Measurements from ENCODE around the gene XDH. TPM values are rescaled to one million over a fixed set of nuclear protein-coding genes. Genes with fewer than 3 reads are reported as not detected.

The XDH gene
- total RNA-seq, 1 experiment from 2014 or later, result 0.08 TPM

DNA sequence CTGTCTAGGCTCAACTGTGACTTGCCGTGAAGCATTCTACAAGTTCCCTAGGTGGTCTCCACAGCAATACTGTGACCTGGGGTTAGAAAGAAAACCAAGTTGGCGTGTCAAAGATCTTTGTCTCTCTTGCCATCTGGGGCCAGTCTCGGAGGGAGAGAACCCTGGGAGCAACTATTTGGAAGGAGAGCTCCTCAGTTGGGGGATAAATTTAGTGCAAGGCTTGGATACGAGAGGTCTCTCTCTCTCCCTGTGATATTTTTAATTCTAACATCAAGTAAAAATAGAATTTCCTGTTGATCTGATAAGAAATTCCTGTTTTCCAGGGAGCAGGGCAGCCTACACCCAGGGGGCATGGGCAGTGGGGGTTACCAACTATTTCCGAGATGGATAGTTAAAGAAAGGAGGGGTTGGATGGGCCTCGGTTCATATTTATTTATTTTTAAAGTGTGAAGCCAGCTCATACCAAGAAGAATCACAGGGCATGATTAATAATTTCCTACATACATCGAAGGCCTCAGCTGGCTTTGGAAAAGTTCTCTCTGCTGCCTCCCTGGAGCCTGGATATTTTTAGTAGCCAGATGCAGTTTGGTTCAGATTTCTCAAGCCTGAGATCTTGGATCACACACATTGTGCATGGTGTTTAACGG, 117.8 kb downstream of the XDH start:
- no TSS peak for BruUV-seq (replicated peaks)
- Histone ChIP-seq H3K9me3 (ENCODE audit: control insufficient read depth, insufficient read depth, low read depth, low read length) (no peaks in the 10 kb centered on the region), H3K4me1 (ENCODE audit: control insufficient read depth, insufficient read depth, low read length) (no peaks in the 10 kb centered on the region), H3K27ac (ENCODE audit: low read length) (no peak overlapping the region), H3K27me3 (ENCODE audit: control insufficient read depth, insufficient read depth, low read length) (no peaks in the 10 kb centered on the region), H3K4me3 (ENCODE audit: low read depth in 2 of 2, low read length in 2 of 2) (no peak overlapping the region), H3K36me3 (ENCODE audit: control insufficient read depth, insufficient read depth, low read length) (no peaks in the 10 kb centered on the region)
- intact Hi-C loops (cut with micrococcal nuclease; ENCODE audit: unreplicated experiment) (no loop called here), in situ Hi-C loops (cut with HindIII; ENCODE audit: low pct_unique_long_range_greater_than_20kb, low sequenced_read_pairs) (no loop called here)
- TF ChIP-seq POLR2AphosphoS5 (IDR thresholded peaks at IDR 0.05; ENCODE audit: low read depth, low read length) (no peak), TCF7L2 (IDR thresholded peaks at IDR 0.05; ENCODE audit: low read depth, low read length) (no peak), SIN3A (IDR thresholded peaks at IDR 0.05; ENCODE audit: borderline replicate concordance, insufficient read depth, low read depth, low read length) (no peak)
- TF ChIP-seq, protein P1, sequence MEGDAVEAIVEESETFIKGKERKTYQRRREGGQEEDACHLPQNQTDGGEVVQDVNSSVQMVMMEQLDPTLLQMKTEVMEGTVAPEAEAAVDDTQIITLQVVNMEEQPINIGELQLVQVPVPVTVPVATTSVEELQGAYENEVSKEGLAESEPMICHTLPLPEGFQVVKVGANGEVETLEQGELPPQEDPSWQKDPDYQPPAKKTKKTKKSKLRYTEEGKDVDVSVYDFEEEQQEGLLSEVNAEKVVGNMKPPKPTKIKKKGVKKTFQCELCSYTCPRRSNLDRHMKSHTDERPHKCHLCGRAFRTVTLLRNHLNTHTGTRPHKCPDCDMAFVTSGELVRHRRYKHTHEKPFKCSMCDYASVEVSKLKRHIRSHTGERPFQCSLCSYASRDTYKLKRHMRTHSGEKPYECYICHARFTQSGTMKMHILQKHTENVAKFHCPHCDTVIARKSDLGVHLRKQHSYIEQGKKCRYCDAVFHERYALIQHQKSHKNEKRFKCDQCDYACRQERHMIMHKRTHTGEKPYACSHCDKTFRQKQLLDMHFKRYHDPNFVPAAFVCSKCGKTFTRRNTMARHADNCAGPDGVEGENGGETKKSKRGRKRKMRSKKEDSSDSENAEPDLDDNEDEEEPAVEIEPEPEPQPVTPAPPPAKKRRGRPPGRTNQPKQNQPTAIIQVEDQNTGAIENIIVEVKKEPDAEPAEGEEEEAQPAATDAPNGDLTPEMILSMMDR (IDR thresholded peaks at IDR 0.05), result no peak
- TF ChIP-seq, protein P2, sequence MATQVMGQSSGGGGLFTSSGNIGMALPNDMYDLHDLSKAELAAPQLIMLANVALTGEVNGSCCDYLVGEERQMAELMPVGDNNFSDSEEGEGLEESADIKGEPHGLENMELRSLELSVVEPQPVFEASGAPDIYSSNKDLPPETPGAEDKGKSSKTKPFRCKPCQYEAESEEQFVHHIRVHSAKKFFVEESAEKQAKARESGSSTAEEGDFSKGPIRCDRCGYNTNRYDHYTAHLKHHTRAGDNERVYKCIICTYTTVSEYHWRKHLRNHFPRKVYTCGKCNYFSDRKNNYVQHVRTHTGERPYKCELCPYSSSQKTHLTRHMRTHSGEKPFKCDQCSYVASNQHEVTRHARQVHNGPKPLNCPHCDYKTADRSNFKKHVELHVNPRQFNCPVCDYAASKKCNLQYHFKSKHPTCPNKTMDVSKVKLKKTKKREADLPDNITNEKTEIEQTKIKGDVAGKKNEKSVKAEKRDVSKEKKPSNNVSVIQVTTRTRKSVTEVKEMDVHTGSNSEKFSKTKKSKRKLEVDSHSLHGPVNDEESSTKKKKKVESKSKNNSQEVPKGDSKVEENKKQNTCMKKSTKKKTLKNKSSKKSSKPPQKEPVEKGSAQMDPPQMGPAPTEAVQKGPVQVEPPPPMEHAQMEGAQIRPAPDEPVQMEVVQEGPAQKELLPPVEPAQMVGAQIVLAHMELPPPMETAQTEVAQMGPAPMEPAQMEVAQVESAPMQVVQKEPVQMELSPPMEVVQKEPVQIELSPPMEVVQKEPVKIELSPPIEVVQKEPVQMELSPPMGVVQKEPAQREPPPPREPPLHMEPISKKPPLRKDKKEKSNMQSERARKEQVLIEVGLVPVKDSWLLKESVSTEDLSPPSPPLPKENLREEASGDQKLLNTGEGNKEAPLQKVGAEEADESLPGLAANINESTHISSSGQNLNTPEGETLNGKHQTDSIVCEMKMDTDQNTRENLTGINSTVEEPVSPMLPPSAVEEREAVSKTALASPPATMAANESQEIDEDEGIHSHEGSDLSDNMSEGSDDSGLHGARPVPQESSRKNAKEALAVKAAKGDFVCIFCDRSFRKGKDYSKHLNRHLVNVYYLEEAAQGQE (IDR thresholded peaks at IDR 0.05; ENCODE audit: insufficient read depth in 1 of 2, low read depth in 2 of 2, low read length in 1 of 2), result no peak
- ChIA-PET POLR2A (no interaction called here), CTCF (no interaction called here)
- DNase-seq (ENCODE audit: low read depth, low spot score), result no peak
- no peak for ATAC-seq

DNA sequence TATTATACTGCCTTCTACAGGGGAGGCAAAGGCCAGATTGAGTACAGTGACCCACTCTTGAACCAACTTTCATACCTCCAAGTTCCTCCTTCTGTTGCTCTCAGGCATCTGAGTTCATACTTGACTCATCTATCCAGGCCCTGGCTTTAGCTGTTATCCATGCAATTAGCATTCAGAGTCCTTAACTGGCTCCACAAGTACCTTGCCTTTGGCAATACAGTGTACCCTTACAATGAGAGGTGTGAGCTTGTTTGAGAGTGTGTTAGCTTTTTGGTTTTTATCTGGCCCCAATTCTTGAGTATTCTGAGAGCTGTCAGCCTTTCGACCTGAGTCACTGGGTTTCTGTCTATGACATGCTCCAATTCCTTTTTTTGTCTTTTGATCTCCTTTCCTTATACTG, 120.3 kb downstream of the XDH start:
- POLR2A ChIA-PET, result no interaction called here
- no peak overlapping the region for H3K27ac ChIP-seq (ENCODE audit: low read length)
- in situ Hi-C loops (cut with HindIII; ENCODE audit: low pct_unique_long_range_greater_than_20kb, low sequenced_read_pairs), result no loop called here
- intact Hi-C loops (cut with micrococcal nuclease; ENCODE audit: unreplicated experiment), result no loop called here
- no TSS peak for BruUV-seq (replicated peaks)
- no peaks in the 10 kb centered on the region for H3K9me3 ChIP-seq (ENCODE audit: control insufficient read depth, insufficient read depth, low read depth, low read length)
- no peak for DNase-seq (ENCODE audit: low read depth, low spot score)
- no peaks in the 10 kb centered on the region for H3K4me1 ChIP-seq (ENCODE audit: control insufficient read depth, insufficient read depth, low read length)
- no peaks in the 10 kb centered on the region for H3K36me3 ChIP-seq (ENCODE audit: control insufficient read depth, insufficient read depth, low read length)
- TF ChIP-seq, protein P2 (IDR thresholded peaks at IDR 0.05; ENCODE audit: insufficient read depth in 1 of 2, low read depth in 2 of 2, low read length in 1 of 2), result no peak
- TF ChIP-seq, protein P1 (IDR thresholded peaks at IDR 0.05), result no peak
- no peak for TF ChIP-seq POLR2AphosphoS5 (IDR thresholded peaks at IDR 0.05; ENCODE audit: low read depth, low read length)
- no peak for TF ChIP-seq SIN3A (IDR thresholded peaks at IDR 0.05; ENCODE audit: borderline replicate concordance, insufficient read depth, low read depth, low read length)
- TF ChIP-seq TCF7L2 (IDR thresholded peaks at IDR 0.05; ENCODE audit: low read depth, low read length), result no peak
- CTCF ChIA-PET, result no interaction called here
- ATAC-seq, result no peak
- H3K27me3 ChIP-seq (ENCODE audit: control insufficient read depth, insufficient read depth, low read length), result no peaks in the 10 kb centered on the region
- H3K4me3 ChIP-seq (ENCODE audit: low read depth in 2 of 2, low read length in 2 of 2), result no peak overlapping the region

Measured in Panc1 (cell line).